Esophagus (tissue), 2 donors: ENCODE data around the gene TTN. TPM values are rescaled to one million over a fixed set of nuclear protein-coding genes. Genes with fewer than 3 reads are reported as not detected.

ENCODE experiments used
- H3K27ac ChIP-seq, 2 donors: one replicate each; pipeline ENCODE4 v1.5.1; 2013; ENCODE audit warnings: low read depth in 2 of 2, mild to moderate bottlenecking in 2 of 2, inconsistent platforms in 1 of 2, low read length in 1 of 2, moderate library complexity in 1 of 2
- H3K27me3 ChIP-seq, 2 donors: one replicate each; pipeline ENCODE4 v1.6.1; 2013; ENCODE audit warnings: low read length in 2 of 2, control low read depth in 1 of 2, mild to moderate bottlenecking in 1 of 2; ENCODE audit not compliant: insufficient read depth in 2 of 2, control insufficient read depth in 1 of 2
- H3K36me3 ChIP-seq, 2 donors: one replicate each; pipeline ENCODE4 v1.6.1; 2013; ENCODE audit warnings: low read length in 1 of 2; ENCODE audit not compliant: control insufficient read depth in 2 of 2, insufficient read depth in 2 of 2
- H3K4me1 ChIP-seq, 2 donors: one replicate each; pipeline ENCODE4 v1.6.1; 2013; ENCODE audit warnings: low read length in 1 of 2; ENCODE audit not compliant: control insufficient read depth in 2 of 2, insufficient read depth in 2 of 2
- H3K4me3 ChIP-seq, 2 donors: one replicate each; pipeline ENCODE4 v1.5.1; 2013; ENCODE audit warnings: low read length in 2 of 2, mild to moderate bottlenecking in 2 of 2, low read depth in 1 of 2, moderate library complexity in 1 of 2
- H3K9me3 ChIP-seq, 2 donors: one replicate each; pipeline ENCODE4 v1.6.1; 2013; ENCODE audit warnings: mild to moderate bottlenecking in 2 of 2, low read depth in 1 of 2, low read length in 1 of 2, moderate library complexity in 1 of 2; ENCODE audit not compliant: control insufficient read depth in 2 of 2, insufficient read depth in 1 of 2
- WGBS, 2 donors: extraction: QIAGEN DNeasy Blood & Tissue Kit; methylation state at CpG; one replicate each; pipeline ENCODE4 v1.1.7; 2013; 5-methylcytosine and 5-hydroxymethylcytosine counted together
- polyA plus RNA-seq, 2 donors: library from polyadenylated mRNA; stranded (reverse); fragments of 200-250 nt; gene quantifications; one replicate each; pipeline ENCODE4 v1.2.3, GENCODE V29; 2013
- donor health status: healthy with polysubstance abuse.
- donor health status: Bipolar disorder and iron deficiency.

TTN gene
- polyA plus RNA-seq, 2 donors = 0.09 to 0.59 TPM

- no peaks in the 10 kb centered on the region for H3K27me3 ChIP-seq
- H3K4me1 ChIP-seq = no peaks in the 10 kb centered on the region
- WGBS, 2 donors = 74 to 75% methylated on average over 11 of the region's 11 CpGs
- no peak overlapping the region for H3K27ac ChIP-seq
- H3K4me3 ChIP-seq = no peak overlapping the region
- no peaks in the 10 kb centered on the region for H3K9me3 ChIP-seq
- H3K36me3 ChIP-seq = no peaks in the 10 kb centered on the region
Measured at GRCh38 chr2:178767094-178768060, 39.8 kb downstream of the TTN start.

DNA sequence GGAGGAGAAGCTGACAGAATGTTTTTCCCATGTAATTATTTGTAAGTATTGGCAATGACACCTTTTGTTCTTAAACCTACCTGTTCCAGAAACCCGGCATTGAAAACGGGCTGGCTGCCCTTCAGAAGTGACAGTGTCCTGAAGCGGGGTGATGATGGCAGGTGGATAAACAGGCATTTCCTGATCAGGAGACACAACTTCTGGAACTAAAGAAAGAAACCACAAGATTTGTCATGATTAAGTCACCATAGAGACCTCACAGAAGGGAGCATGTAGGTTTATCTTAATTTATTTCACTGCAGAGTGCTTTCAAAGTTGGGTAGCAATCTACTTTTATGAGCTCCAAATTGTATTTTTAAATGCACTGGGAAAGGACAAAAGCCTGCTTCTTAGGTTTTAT is 43.1 kb downstream of the TTN start:
- H3K36me3 ChIP-seq = no peaks in the 10 kb centered on the region
- no peak overlapping the region for H3K27ac ChIP-seq
- no peaks in the 10 kb centered on the region for H3K4me1 ChIP-seq
- H3K27me3 ChIP-seq = no peaks in the 10 kb centered on the region
- H3K9me3 ChIP-seq = no peaks in the 10 kb centered on the region
- H3K4me3 ChIP-seq = no peak overlapping the region
- 44 to 50% methylated on average over 3 of the region's 3 CpGs for WGBS, 2 donors

DNA sequence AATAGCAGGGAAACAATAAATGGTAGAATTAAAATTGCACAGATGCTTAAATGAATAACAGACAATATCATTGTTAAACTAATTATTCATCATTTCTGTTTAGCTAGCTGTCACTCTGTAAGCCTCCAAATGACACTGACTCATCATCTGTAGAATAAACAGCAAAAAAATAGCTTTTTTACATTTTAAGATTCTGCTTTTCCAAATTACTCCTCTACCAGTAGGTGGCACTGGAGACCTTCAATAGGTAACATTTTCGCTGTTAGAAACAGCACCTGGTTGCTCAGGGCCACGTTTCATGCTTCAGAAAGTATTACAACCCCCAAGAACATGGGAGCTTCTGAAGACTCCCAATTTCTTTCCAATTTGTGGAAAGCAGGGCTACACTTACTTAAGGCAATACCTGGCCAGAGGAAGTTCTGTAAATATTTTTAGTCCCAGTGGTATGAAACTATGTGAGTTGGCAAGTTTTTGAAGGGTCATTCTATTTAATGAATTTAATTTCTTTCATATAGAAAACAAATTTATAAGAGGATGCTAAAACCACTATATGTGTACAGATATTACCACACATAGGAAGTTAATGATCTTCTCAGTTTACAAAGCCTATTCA is 45.4 kb downstream of the TTN start:
- H3K4me3 ChIP-seq = no peak overlapping the region
- no peaks in the 10 kb centered on the region for H3K4me1 ChIP-seq
- H3K9me3 ChIP-seq = no peaks in the 10 kb centered on the region
- H3K36me3 ChIP-seq = no peaks in the 10 kb centered on the region
- no peaks in the 10 kb centered on the region for H3K27me3 ChIP-seq
- WGBS, 2 donors = 5 to 6% methylated on average over 2 of the region's 2 CpGs
- no peak overlapping the region for H3K27ac ChIP-seq

GRCh38 chr2:178756843-178757242 is 50.4 kb downstream of the TTN start:
- no peaks in the 10 kb centered on the region for H3K27me3 ChIP-seq
- no peaks in the 10 kb centered on the region for H3K9me3 ChIP-seq
- no peak overlapping the region for H3K4me3 ChIP-seq
- H3K36me3 ChIP-seq = no peaks in the 10 kb centered on the region
- 85 to 93% methylated on average over 2 of the region's 2 CpGs for WGBS, 2 donors
- no peaks in the 10 kb centered on the region for H3K4me1 ChIP-seq
- H3K27ac ChIP-seq = no peak overlapping the region

GRCh38 chr2:178756343-178756742 is 50.9 kb downstream of the TTN start:
- 85 to 91% methylated on average over 7 of the region's 7 CpGs for WGBS, 2 donors
- Histone ChIP-seq H3K4me3 (no peak overlapping the region), H3K9me3 (no peaks in the 10 kb centered on the region)

GRCh38 chr2:178747767-178748166 is 59.5 kb downstream of the TTN start:
- no peaks in the 10 kb centered on the region for H3K4me1 ChIP-seq
- H3K4me3 ChIP-seq = no peak overlapping the region
- no peaks in the 10 kb centered on the region for H3K9me3 ChIP-seq
- H3K27ac ChIP-seq = no peak overlapping the region
- H3K36me3 ChIP-seq = no peaks in the 10 kb centered on the region
- H3K27me3 ChIP-seq = no peaks in the 10 kb centered on the region

More at GRCh38 chr2:178756343-178756742, 50.9 kb downstream of the TTN start:
- no peaks in the 10 kb centered on the region for H3K4me1 ChIP-seq
- no peaks in the 10 kb centered on the region for H3K27me3 ChIP-seq
- H3K36me3 ChIP-seq = no peaks in the 10 kb centered on the region
- no peak overlapping the region for H3K27ac ChIP-seq

GRCh38 chr2:178734518-178734917 is 72.7 kb downstream of the TTN start:
- WGBS, 2 donors = 88 to 94% methylated on average over 4 of the region's 4 CpGs
- no peaks in the 10 kb centered on the region for H3K9me3 ChIP-seq
- H3K27ac ChIP-seq = no peak overlapping the region
- H3K27me3 ChIP-seq = no peaks in the 10 kb centered on the region
- no peaks in the 10 kb centered on the region for H3K36me3 ChIP-seq
- H3K4me1 ChIP-seq = no peaks in the 10 kb centered on the region
- H3K4me3 ChIP-seq = no peak overlapping the region

DNA sequence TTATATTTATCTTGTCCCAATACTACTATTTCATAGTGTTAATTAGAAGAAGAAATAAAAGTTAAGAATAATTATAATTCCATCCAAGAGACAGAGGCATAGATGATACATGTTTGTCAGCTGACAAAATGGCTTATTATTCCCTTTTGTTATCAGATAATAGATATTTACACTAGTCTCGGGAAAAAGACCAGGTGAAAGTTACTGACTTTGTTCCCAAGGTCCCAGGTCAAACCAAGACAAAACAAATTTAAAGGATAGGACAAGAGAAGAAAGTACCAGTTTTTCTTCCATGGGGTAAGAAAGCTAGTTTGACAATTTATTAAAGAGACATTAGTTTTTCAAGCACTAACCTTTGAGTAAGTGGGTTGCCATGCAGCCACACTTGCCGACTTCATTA is 73.2 kb downstream of the TTN start:
- H3K4me1 ChIP-seq = no peaks in the 10 kb centered on the region
- no peak overlapping the region for H3K4me3 ChIP-seq
- H3K36me3 ChIP-seq = no peaks in the 10 kb centered on the region
- no peak overlapping the region for H3K27ac ChIP-seq
- 62 to 66% methylated on average over 2 of the region's 2 CpGs for WGBS, 2 donors
- H3K9me3 ChIP-seq = no peaks in the 10 kb centered on the region
- H3K27me3 ChIP-seq = no peaks in the 10 kb centered on the region

GRCh38 chr2:178732913-178733312 is 74.3 kb downstream of the TTN start:
- no peak overlapping the region for H3K27ac ChIP-seq
- H3K9me3 ChIP-seq = no peaks in the 10 kb centered on the region
- H3K4me1 ChIP-seq = no peaks in the 10 kb centered on the region
- H3K36me3 ChIP-seq = no peaks in the 10 kb centered on the region
- H3K4me3 ChIP-seq = no peak overlapping the region
- 92 to 97% methylated on average over 3 of the region's 3 CpGs for WGBS, 2 donors
- H3K27me3 ChIP-seq = no peaks in the 10 kb centered on the region
